ENCODE results near the gene SMYD2. TPM values are rescaled to one million over a fixed set of nuclear protein-coding genes. Genes with fewer than 3 reads are reported as not detected.

The SMYD2 gene
- polyA plus RNA-seq, 3 donors: 14.2 to 28.4 (median 23.6) TPM

DNA sequence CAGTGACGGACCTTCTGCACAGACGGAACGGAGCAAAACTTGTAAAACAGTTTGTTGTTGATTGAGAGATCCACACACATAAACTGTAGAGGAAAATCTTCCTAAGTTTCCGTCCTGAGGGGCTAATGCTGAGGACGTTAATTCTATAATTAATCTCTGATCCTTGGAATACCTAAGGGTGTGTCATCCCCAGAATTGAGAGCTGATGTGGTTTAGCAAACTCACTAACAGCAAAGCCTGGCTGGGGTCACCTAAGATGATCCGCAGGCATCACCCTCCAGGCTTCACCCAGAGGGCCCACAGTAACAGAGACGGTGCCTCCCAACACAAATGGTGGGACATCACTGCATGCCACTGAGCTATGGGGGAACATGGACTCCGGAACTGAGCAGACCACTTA lies 97.5 kb downstream of the SMYD2 start:
- no CpG with 5 or more reads among the region's 8 CpGs for WGBS (ENCODE audit: insufficient coverage)
- Histone ChIP-seq H3K9me3 (replicated peaks in 1 of 2; ENCODE audit: control insufficient read depth in 1 of 2, insufficient read depth in 1 of 2, low read length in 2 of 2) (no peaks in the 10 kb centered on the region), H3K36me3 (replicated peaks in 1 of 2; ENCODE audit: control insufficient read depth in 1 of 2, insufficient read depth in 2 of 2, low read length in 2 of 2) (no peaks in the 10 kb centered on the region), H3K27ac (ENCODE audit: low read depth in 1 of 2, low read length in 2 of 2) (no peak overlapping the region), H3K4me1 (ENCODE audit: control insufficient read depth in 1 of 2, insufficient read depth in 2 of 2, low read length in 2 of 2) (no peaks in the 10 kb centered on the region), H3K27me3 (ENCODE audit: control insufficient read depth in 2 of 2, insufficient read depth in 2 of 2, low read length in 2 of 2) (no peaks in the 10 kb centered on the region), H4K20me1 (ENCODE audit: insufficient read depth, low read length) (no peaks in the 10 kb centered on the region), H3K4me3 (replicated peaks in 1 of 3; ENCODE audit: low read depth in 2 of 3, low read length in 3 of 3) (no peak overlapping the region), H2AFZ (ENCODE audit: insufficient read depth, low read depth, low read length, poor library complexity, severe bottlenecking) (no peak overlapping the region), H3K9ac (ENCODE audit: insufficient read depth, low read length, poor library complexity, severe bottlenecking) (no peak overlapping the region), H3K79me2 (ENCODE audit: insufficient read depth, low read length) (no peaks in the 10 kb centered on the region), H3K4me2 (replicated peaks; ENCODE audit: extremely low read depth, low read length, poor library complexity, severe bottlenecking) (no peak overlapping the region)
- no peak overlapping the region for H3K27ac Mint-ChIP-seq
- DNase-seq: no peak
- no peak overlapping the region for H3K4me3 Mint-ChIP-seq
- peaks cover 0 to 2% (median 0%) of the 10 kb centered on the region in 7 donors for H3K9me3 Mint-ChIP-seq
- peaks cover 0 to 2% (median 2%) of the 10 kb centered on the region in 3 donors for H3K27me3 Mint-ChIP-seq (ENCODE audit: low read depth in 3 of 3)
- no peaks in the 10 kb centered on the region for H3K36me3 Mint-ChIP-seq
- H3K4me1 Mint-ChIP-seq: no peaks in the 10 kb centered on the region
- TF ChIP-seq, protein P1, sequence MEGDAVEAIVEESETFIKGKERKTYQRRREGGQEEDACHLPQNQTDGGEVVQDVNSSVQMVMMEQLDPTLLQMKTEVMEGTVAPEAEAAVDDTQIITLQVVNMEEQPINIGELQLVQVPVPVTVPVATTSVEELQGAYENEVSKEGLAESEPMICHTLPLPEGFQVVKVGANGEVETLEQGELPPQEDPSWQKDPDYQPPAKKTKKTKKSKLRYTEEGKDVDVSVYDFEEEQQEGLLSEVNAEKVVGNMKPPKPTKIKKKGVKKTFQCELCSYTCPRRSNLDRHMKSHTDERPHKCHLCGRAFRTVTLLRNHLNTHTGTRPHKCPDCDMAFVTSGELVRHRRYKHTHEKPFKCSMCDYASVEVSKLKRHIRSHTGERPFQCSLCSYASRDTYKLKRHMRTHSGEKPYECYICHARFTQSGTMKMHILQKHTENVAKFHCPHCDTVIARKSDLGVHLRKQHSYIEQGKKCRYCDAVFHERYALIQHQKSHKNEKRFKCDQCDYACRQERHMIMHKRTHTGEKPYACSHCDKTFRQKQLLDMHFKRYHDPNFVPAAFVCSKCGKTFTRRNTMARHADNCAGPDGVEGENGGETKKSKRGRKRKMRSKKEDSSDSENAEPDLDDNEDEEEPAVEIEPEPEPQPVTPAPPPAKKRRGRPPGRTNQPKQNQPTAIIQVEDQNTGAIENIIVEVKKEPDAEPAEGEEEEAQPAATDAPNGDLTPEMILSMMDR (IDR thresholded peaks at IDR 0.05): no peak
- intact Hi-C loops (cut with micrococcal nuclease): no loop called here

DNA sequence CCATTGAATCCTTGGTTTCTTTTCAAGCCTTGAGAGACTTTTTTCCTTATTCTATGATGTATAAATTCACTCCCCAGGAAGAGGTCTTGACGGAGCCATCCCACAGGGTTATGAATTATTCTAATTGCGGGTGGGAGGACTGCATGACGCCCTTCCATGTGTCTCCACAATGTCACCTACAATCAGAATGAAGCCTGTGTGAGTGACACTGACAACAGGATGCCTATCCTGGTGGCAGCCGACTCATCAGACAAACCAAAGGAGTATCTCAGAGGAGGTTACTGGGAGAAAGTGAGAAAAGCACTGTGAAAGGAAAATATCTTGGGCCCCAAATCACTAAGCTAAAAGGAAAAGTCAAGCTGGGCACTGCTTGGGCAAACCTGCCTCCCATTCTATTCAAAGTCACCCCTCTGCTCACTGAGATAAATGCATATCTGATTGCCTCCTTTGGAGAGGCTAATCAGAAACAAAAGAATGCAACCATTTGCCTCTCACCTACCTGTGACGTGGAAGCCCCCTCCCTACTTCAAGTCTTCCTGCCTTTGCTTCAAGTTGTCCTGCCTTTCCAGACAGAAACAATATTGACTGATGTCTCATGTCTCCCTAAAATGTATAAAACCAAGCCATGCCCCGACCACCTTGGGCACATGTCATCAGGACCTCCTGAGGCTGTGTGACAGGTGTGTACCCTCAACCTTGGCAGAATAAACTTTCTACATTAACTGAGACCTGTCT lies 98.4 kb downstream of the SMYD2 start:
- Histone ChIP-seq H3K4me2 (replicated peaks; ENCODE audit: extremely low read depth, low read length, poor library complexity, severe bottlenecking) (no peak overlapping the region), H3K9me3 (replicated peaks in 1 of 2; ENCODE audit: control insufficient read depth in 1 of 2, insufficient read depth in 1 of 2, low read length in 2 of 2) (no peaks in the 10 kb centered on the region), H4K20me1 (ENCODE audit: insufficient read depth, low read length) (no peaks in the 10 kb centered on the region), H3K36me3 (replicated peaks in 1 of 2; ENCODE audit: control insufficient read depth in 1 of 2, insufficient read depth in 2 of 2, low read length in 2 of 2) (no peaks in the 10 kb centered on the region), H3K27me3 (ENCODE audit: control insufficient read depth in 2 of 2, insufficient read depth in 2 of 2, low read length in 2 of 2) (no peaks in the 10 kb centered on the region), H3K9ac (ENCODE audit: insufficient read depth, low read length, poor library complexity, severe bottlenecking) (no peak overlapping the region), H2AFZ (ENCODE audit: insufficient read depth, low read depth, low read length, poor library complexity, severe bottlenecking) (no peak overlapping the region), H3K79me2 (ENCODE audit: insufficient read depth, low read length) (no peaks in the 10 kb centered on the region), H3K4me1 (ENCODE audit: control insufficient read depth in 1 of 2, insufficient read depth in 2 of 2, low read length in 2 of 2) (no peaks in the 10 kb centered on the region), H3K27ac (ENCODE audit: low read depth in 1 of 2, low read length in 2 of 2) (no peak overlapping the region), H3K4me3 (replicated peaks in 1 of 3; ENCODE audit: low read depth in 2 of 3, low read length in 3 of 3) (no peak overlapping the region)
- H3K27me3 Mint-ChIP-seq (ENCODE audit: low read depth in 3 of 3): peaks cover 0 to 5% (median 2%) of the 10 kb centered on the region in 3 donors
- H3K27ac Mint-ChIP-seq: no peak overlapping the region
- H3K4me1 Mint-ChIP-seq: no peaks in the 10 kb centered on the region
- WGBS (ENCODE audit: insufficient coverage): 94% methylated on average over 2 of the region's 6 CpGs
- peaks cover 0 to 2% (median 0%) of the 10 kb centered on the region in 7 donors for H3K9me3 Mint-ChIP-seq
- TF ChIP-seq, protein P1 (IDR thresholded peaks at IDR 0.05): no peak
- H3K36me3 Mint-ChIP-seq: no peaks in the 10 kb centered on the region
- intact Hi-C loops (cut with micrococcal nuclease): no loop called here
- no peak overlapping the region for H3K4me3 Mint-ChIP-seq
- no peak for DNase-seq

Measured in CD14-positive monocyte (primary cell).